Activated T-helper 2 cell treated with anti-CD3 and anti-CD28 coated beads, Interferon-gamma antibody, Interleukin-2, Interleukin-4, amounts not matched to agents 10 μg/mL and 5 μg/mL and 100 μg/mL, durations not matched to agents 14 hours and 24 hours and 36 hours (primary cell): ENCODE measurements around the gene PDP2. TPM values are rescaled to one million over a fixed set of nuclear protein-coding genes. Genes with fewer than 3 reads are reported as not detected.
A peak's percentile ranks its signal among the peaks of the same experiment; 100 is the strongest.

Source experiments
- DNase-seq: peaks from one replicate; pipeline ENCODE4 v3.0.0; 2021; ENCODE audit warnings: low spot score
- H3K27ac Mint-ChIP-seq: one replicate; pipeline ENCODE4 v1.8.0; 2021; ENCODE audit warnings: mixed read lengths
- H3K27me3 Mint-ChIP-seq: one replicate; pipeline ENCODE4 v1.8.0; 2021; ENCODE audit warnings: low read depth, mixed read lengths
- H3K36me3 Mint-ChIP-seq: one replicate; pipeline ENCODE4 v1.8.0; 2021; ENCODE audit warnings: low read depth, mixed read lengths
- H3K4me1 Mint-ChIP-seq: one replicate; pipeline ENCODE4 v1.8.0; 2021; ENCODE audit warnings: low read depth, mixed read lengths
- H3K4me3 Mint-ChIP-seq: one replicate; pipeline ENCODE4 v1.8.0; 2021; ENCODE audit warnings: low read depth, mild to moderate bottlenecking, moderate library complexity, mixed read lengths
- H3K9me3 Mint-ChIP-seq: one replicate; pipeline ENCODE4 v1.8.0; 2021; ENCODE audit warnings: mixed read lengths
- intact Hi-C: fragments of 100-400 bp; cut with micrococcal nuclease; formaldehyde crosslinking; loops from one replicate; pipeline ENCODE4 v1.15.1; 2023
- total RNA-seq: library from RNA; stranded (reverse); gene quantifications from 2 replicates; pipeline ENCODE4 v1.2.3, GENCODE V29; 2022

PDP2 gene, protein sequence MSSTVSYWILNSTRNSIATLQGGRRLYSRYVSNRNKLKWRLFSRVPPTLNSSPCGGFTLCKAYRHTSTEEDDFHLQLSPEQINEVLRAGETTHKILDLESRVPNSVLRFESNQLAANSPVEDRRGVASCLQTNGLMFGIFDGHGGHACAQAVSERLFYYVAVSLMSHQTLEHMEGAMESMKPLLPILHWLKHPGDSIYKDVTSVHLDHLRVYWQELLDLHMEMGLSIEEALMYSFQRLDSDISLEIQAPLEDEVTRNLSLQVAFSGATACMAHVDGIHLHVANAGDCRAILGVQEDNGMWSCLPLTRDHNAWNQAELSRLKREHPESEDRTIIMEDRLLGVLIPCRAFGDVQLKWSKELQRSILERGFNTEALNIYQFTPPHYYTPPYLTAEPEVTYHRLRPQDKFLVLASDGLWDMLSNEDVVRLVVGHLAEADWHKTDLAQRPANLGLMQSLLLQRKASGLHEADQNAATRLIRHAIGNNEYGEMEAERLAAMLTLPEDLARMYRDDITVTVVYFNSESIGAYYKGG
- total RNA-seq, result 40.6 and 40.7 TPM in 2 replicates

DNA sequence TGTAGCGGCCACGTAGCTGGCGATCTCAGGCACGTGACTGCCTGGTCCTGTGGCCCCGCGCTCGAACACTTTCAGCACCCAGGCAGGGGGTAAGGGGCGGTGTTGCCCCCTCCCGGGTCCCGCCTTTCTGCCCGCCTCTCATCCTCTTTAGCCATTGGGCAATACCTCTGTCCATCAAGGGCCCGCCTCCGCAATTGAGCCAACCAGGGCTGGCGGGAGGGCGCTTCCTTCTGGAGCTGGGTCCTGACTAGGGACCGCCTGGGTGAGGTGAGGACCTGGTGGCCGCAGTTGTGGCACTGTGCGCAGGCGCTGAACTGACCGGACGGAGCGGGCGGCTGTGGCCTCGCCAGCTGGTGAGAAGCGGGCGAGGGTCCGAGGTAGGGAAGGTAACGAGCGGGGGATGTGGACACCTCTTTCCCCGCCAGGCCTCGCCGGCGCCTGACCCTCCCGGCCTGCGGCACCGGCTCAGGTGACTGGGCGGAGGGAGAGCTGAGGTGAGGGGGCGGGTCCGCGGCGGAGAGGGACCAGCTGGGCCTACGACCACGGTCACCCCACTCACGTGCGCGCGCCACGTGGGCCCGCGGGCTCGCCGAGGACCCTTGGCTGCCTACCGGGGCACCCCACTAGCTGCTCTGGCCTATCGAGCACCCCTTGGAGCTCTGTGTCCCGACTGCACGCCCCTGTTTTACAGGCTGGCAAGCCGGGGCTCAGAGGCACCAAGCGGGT, at the start of gene PDP2:
Gene PDP2, plus strand, starts transcription at position 228 of the 726 bp plus-strand sequence. CDS start 3,770 bp downstream, outside the sequence.
- peaks cover 37% of the 10 kb centered on the region for H3K4me1 Mint-ChIP-seq
- peak within 1 kb of the TSS; percentile 98 for H3K4me3 Mint-ChIP-seq
- peak; percentile 91 for DNase-seq
- H3K36me3 Mint-ChIP-seq, result peaks cover 17% of the 10 kb centered on the region
- intact Hi-C loops, result loop anchor here (5.0 kb wide), 1 partner anchor 47 kb away; the partner anchor contains the start of gene RRAD
- H3K9me3 Mint-ChIP-seq, result peaks cover 5% of the 10 kb centered on the region
- peak within 1 kb of the TSS; percentile 99 for H3K27ac Mint-ChIP-seq
- H3K27me3 Mint-ChIP-seq, result no peaks in the 10 kb centered on the region

DNA sequence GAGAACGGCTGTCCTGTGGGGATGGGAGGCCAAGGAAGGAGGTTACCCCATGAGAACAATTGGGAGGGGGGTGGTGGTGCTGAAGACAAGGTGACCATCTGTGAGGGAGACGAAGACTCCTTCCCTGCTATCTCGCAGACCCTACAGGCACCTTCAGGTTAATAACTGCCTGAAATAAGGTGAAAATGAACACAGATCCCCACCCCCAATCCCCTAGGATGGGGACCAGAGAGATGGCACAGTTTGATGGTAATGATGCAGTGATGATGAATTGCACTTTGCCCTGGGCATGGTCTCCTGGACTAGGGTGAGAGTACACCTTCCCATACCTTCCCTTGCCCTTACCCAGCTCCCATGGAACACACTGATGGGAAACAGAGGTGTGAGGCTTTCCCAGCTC, 48.1 kb upstream of the PDP2 start:
- no peak for DNase-seq

DNA sequence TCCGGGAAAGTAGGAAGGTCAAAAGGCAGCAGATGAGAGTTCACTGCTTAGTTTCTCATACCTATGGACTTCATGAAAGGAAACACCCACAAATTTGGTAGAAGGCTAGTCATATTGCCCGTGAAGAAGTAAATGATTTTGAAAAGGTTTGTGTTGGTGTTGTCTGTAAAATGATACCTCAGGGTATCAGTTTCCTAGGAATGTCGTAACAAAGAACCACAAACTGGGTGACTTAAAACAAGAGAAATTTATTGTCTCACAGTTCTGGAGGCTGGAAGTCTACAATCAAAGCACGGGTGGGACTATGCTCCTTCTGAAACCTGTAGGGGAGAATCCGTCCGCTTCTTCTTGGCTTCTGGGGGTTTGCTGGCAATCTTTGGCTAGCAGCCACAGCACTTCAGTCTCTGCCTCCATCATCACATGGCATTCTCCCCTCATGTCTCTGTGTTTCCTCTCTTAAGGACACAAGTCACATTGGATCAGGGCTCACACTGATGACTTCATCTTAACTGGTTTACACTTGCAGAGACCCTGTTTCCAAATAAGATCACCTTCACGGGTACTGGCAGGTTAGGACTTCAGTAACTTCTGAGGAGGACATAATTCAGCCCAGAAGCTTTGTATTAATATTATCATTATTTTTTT, 47.5 kb upstream of the PDP2 start:
- intact Hi-C loops, result loop anchor here (5.0 kb wide), 1 partner anchor 95 kb away; the partner anchor contains the start of gene RRAD
- Mint-ChIP-seq H3K36me3 (peaks cover 14% of the 10 kb centered on the region), H3K9me3 (no peaks in the 10 kb centered on the region), H3K27ac (no peak overlapping the region), H3K27me3 (no peaks in the 10 kb centered on the region), H3K4me3 (no peak overlapping the region), H3K4me1 (peaks cover 17% of the 10 kb centered on the region)
- DNase-seq, result no peak

More for the DNA sequence above, 48.1 kb upstream of the PDP2 start:
- H3K27ac Mint-ChIP-seq, result no peak overlapping the region
- no peaks in the 10 kb centered on the region for H3K27me3 Mint-ChIP-seq
- peaks cover 20% of the 10 kb centered on the region for H3K4me1 Mint-ChIP-seq
- no peaks in the 10 kb centered on the region for H3K9me3 Mint-ChIP-seq
- H3K4me3 Mint-ChIP-seq, result no peak overlapping the region
- intact Hi-C loops, result loop anchor here (5.0 kb wide), 1 partner anchor 95 kb away; the partner anchor contains the start of gene RRAD
- H3K36me3 Mint-ChIP-seq, result peaks cover 17% of the 10 kb centered on the region

DNA sequence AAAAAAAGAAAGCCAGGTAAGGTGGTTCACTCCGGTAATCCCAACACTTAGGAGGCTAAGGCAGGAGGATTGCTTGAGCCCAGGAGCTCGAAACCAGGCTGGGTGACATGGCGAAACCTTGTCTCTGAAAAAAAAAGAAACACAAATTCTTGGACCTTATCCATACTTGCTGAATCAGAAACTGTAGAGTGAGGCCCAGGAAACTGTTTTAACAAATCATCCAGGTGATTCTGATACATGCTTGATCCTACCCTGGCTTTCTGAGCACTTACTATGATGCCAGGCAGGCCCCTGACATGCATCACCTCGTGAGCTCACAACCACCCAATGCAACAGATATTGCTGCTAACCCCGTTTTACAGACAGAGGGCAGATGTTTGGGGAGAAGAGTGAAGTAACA, 45.6 kb upstream of the PDP2 start:
- no peak overlapping the region for H3K27ac Mint-ChIP-seq
- no peaks in the 10 kb centered on the region for H3K9me3 Mint-ChIP-seq
- intact Hi-C loops, result loop anchor here (5.0 kb wide), 1 partner anchor 93 kb away; the partner anchor contains the start of gene RRAD
- H3K27me3 Mint-ChIP-seq, result peaks cover 13% of the 10 kb centered on the region
- no peak overlapping the region for H3K4me3 Mint-ChIP-seq
- DNase-seq, result no peak
- no peaks in the 10 kb centered on the region for H3K36me3 Mint-ChIP-seq
- H3K4me1 Mint-ChIP-seq, result peaks cover 5% of the 10 kb centered on the region

DNA sequence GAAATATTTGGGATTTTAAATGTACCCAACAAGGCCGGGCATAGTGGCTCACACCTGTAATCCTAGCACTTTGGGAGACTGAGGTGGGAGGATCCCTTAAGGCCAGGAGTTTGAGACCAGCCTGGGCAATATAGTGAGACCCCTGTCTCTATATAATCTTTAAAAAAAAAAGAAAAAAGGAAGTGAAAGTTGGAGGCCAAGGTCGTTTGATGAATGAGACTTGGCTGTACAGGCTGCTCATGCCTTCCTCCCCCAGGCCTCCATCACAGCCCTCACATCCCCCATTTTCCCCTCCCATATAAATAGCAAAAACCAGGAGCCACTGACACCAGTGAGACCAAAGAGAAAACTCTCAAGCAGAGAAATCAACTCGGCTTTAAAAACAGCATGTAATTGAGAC, 39.4 kb upstream of the PDP2 start:
- H3K27me3 Mint-ChIP-seq, result peaks cover 39% of the 10 kb centered on the region
- H3K27ac Mint-ChIP-seq, result no peak overlapping the region
- no peak overlapping the region for H3K4me3 Mint-ChIP-seq
- no peak for DNase-seq
- H3K4me1 Mint-ChIP-seq, result peaks cover 2% of the 10 kb centered on the region
- no peaks in the 10 kb centered on the region for H3K36me3 Mint-ChIP-seq
- intact Hi-C loops, result no loop called here
- no peaks in the 10 kb centered on the region for H3K9me3 Mint-ChIP-seq

DNA sequence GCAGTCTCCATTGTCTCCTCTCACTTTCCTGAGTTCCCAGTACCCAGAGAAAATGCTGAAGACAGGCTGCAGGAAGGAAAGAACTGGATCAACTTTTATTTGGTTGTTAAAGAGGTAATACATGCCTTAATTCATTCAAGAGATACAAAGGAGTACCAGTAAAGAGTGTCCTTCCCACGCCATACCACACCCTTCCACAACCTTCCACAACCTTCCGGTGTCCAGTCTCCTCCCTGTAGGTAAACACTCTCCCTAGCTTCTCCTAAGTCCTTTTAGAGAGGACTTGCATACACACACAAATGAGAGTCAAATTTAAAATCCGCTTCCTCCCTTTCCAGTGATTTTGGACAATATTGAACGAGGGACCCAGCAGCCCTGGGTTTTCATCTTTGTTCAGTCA, 38.9 kb upstream of the PDP2 start:
- intact Hi-C loops, result no loop called here
- Mint-ChIP-seq H3K36me3 (no peaks in the 10 kb centered on the region), H3K4me1 (peaks cover 6% of the 10 kb centered on the region), H3K27me3 (peaks cover 43% of the 10 kb centered on the region), H3K9me3 (no peaks in the 10 kb centered on the region), H3K4me3 (no peak overlapping the region), H3K27ac (no peak overlapping the region)
- DNase-seq, result no peak

DNA sequence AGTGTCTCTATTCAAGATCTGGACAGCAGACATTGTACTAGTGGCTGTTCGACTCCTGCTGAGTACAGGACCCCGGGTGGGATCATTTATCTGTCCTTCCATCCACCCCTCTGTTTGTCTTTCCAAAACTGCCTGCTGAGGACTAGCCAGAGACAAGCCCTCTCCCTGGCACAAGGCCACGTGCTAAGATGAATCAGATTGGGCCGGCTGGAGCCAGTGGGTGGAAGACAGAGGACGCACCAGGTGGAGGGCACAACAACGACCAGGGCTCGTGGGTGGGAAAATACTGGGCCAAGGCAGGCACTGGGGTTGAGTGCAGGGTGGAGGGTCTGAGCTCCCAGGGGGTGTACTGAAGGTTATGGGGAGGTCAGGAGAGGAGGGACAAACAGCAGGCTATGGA, 37.5 kb upstream of the PDP2 start:
- Mint-ChIP-seq H3K4me3 (no peak overlapping the region), H3K36me3 (no peaks in the 10 kb centered on the region), H3K27me3 (peaks cover 46% of the 10 kb centered on the region), H3K27ac (no peak overlapping the region), H3K9me3 (no peaks in the 10 kb centered on the region), H3K4me1 (peaks cover 13% of the 10 kb centered on the region)
- intact Hi-C loops, result no loop called here
- no peak for DNase-seq

DNA sequence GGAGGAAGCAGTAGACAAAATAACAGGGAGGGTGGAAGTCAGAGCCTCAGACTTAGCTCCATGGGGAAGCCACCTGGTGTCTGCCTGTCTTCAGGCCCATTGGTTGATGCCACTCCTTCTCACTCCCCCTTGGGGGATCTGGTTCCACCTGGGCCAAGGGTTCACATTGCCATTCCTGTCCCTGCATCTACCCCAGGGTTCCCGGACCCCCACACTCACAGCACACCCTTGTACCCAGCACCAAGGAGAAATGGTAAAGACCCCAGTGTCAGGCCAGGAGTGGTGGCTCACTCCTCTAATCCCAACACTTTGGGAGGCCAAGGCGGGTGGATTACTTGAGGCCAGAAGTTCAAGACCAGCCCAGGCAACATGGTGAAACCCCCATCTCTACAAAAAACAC, 37.1 kb upstream of the PDP2 start:
- no peaks in the 10 kb centered on the region for H3K36me3 Mint-ChIP-seq
- intact Hi-C loops, result no loop called here
- H3K4me1 Mint-ChIP-seq, result peaks cover 18% of the 10 kb centered on the region
- H3K4me3 Mint-ChIP-seq, result no peak overlapping the region
- peaks cover 45% of the 10 kb centered on the region for H3K27me3 Mint-ChIP-seq
- DNase-seq, result no peak
- no peaks in the 10 kb centered on the region for H3K9me3 Mint-ChIP-seq
- no peak overlapping the region for H3K27ac Mint-ChIP-seq

DNA sequence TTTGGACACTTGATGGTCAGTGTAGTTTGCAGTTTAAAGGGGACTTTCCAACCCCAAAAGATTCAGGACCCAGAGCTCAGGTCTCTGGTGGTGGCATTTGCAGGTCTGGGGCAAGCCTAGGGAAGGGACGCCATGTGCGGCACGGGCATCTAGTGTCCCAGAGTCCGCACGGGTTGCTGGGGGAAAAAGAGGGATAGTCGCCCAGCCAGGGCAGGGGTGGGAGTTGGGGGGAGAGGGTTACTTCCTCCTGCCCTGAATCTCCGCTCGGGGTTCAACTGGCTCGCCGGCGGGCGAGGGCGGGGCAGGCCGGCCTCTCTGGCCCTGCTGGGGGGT, 36.3 kb upstream of the PDP2 start:
- no peak overlapping the region for H3K27ac Mint-ChIP-seq
- H3K36me3 Mint-ChIP-seq, result no peaks in the 10 kb centered on the region
- H3K4me1 Mint-ChIP-seq, result peaks cover 22% of the 10 kb centered on the region
- DNase-seq, result no peak
- no peaks in the 10 kb centered on the region for H3K9me3 Mint-ChIP-seq
- intact Hi-C loops, result no loop called here
- peak overlapping the region; percentile 70 for H3K4me3 Mint-ChIP-seq
- H3K27me3 Mint-ChIP-seq, result peaks cover 37% of the 10 kb centered on the region

DNA sequence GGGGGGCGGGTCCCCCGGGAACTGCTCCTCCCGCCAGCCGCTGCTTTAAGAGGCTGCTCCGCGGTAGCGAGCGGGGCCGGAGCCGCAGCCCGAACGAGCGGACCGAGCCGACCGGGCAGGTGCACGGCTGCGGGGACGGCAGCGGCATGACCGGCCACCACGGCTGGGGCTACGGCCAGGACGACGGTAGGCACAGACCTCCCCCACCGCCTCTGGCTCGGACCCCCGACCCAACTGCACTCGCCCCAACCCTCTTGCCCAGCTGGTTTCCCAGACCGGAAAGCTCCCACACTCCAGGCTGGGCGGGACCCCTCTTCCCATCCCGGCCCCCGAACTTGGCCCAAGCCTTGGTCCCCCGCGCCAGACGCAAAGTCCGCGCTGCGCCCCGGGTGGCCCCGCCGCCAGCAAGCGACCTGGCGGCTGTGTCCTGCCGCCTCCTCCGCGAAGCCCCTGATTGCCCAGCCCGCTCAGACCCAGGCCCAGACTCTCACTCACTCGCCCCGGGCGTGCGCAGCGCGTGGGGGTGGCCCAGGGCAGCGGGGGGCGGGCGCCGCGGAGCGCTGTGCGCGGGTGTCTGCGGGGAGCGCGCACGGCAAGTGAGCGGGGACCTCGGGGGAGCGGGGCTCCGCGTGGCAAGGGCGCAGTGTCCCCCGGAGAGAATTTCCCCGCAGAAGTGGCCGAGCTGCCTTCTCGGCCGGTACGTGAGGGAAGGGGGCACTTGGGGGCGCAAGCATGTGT, 35.8 kb upstream of the PDP2 start, which contains the start of gene CA7:
Gene CA7, plus strand, starts transcription at position 73 of the 738 bp plus-strand sequence. Its CDS starts 74 bp downstream, at position 147.
- intact Hi-C loops, result no loop called here
- Mint-ChIP-seq H3K4me3 (peak within 1 kb of the TSS; percentile 70), H3K27ac (no peak within 1 kb of the TSS), H3K4me1 (peaks cover 22% of the 10 kb centered on the region), H3K27me3 (peaks cover 33% of the 10 kb centered on the region), H3K36me3 (no peaks in the 10 kb centered on the region), H3K9me3 (no peaks in the 10 kb centered on the region)
- no peak for DNase-seq

DNA sequence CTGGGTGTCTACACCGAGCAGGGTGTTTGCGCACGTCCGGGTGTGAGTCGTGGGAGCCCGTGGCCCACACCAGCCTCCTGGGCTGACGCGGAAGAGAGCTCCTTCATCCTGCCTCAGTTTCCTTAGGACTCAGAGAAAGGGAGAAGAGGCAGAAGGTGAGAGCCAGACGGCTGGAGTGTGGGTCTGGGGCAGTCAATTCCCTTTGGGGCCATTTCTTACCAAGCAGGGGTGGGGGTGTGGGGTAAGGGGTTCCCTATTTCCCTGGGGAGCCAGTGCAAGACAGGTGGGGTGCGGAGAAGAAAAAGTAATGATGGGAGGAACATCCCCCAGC, 35.3 kb upstream of the PDP2 start:
- H3K4me3 Mint-ChIP-seq, result peak overlapping the region; percentile 18
- no peak overlapping the region for H3K27ac Mint-ChIP-seq
- peaks cover 30% of the 10 kb centered on the region for H3K27me3 Mint-ChIP-seq
- intact Hi-C loops, result no loop called here
- no peaks in the 10 kb centered on the region for H3K9me3 Mint-ChIP-seq
- H3K36me3 Mint-ChIP-seq, result no peaks in the 10 kb centered on the region
- peaks cover 22% of the 10 kb centered on the region for H3K4me1 Mint-ChIP-seq
- no peak for DNase-seq

DNA sequence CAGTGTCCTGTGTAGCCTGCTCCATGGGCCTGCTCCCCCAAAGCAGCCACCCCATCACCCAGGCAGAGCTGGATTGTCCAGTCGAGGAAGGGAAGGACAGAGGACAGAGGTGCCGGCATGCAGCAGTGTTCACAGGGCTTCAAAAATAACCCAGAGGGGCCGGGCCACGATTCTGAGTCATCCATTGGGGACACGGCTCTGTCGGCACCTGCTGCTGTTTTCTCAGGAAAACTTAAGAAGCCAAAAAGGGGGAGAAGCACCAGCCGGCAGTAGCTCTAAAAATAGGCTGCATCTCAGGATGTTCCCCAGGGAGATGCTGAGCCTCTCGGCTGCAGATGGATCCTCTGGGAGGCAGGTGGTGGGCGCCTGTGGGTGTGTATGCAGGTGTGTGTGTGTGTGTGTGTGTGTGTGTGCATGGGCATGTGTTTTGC, 34.5 kb upstream of the PDP2 start:
- no peak overlapping the region for H3K27ac Mint-ChIP-seq
- no peaks in the 10 kb centered on the region for H3K9me3 Mint-ChIP-seq
- H3K4me1 Mint-ChIP-seq, result peaks cover 22% of the 10 kb centered on the region
- no peak for DNase-seq
- no peak overlapping the region for H3K4me3 Mint-ChIP-seq
- peaks cover 30% of the 10 kb centered on the region for H3K27me3 Mint-ChIP-seq
- intact Hi-C loops, result no loop called here
- no peaks in the 10 kb centered on the region for H3K36me3 Mint-ChIP-seq
